ENCODE data around the gene IGFBPL1. TPM values are rescaled to one million over a fixed set of nuclear protein-coding genes. Genes with fewer than 3 reads are reported as not detected.

Gene IGFBPL1
- total RNA-seq, 1 experiment from 2014 or later = 37.9 TPM

DNA sequence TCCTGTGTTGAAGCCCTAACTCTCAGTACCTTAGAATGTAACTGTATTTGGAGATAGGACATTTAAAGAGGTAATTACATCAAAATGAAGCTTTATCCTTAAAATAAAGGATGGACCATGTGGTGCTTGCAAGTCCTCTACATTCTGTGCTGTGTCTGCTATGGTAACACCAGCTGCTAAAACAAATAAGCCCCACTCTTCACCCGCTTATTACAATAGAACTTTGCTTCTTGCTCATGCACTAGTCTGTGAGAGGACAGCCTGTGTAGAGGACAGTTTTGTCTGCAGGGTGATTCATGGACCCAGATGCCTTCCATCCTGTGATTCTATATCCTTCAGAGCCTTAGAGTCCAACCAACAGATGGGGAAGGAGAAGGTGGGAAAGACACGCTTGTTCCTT lies 12.5 kb upstream of the IGFBPL1 start:
- no peaks in the 10 kb centered on the region for H4K20me1 ChIP-seq (ENCODE audit: control insufficient read depth, insufficient read depth, insufficient read length)
- Mint-ChIP-seq H3K4me3 (no peak overlapping the region), H3K27me3 (ENCODE audit: low read depth) (peaks cover 8% of the 10 kb centered on the region), H3K27ac (peak overlapping the region in 1 of 3 experiments; percentile 53; a peak in 1 of 7 replicates), H3K9me3 (no peaks in the 10 kb centered on the region; a peak in 1 of 5 replicates), H3K36me3 (ENCODE audit: insufficient read depth in 1 of 3, low read depth in 3 of 3) (no peaks in the 10 kb centered on the region), H3K4me1 (peaks cover 17 to 22% of the 10 kb centered on the region in 2 experiments)
- no peak overlapping the region for H4K8ac ChIP-seq (replicated peaks; ENCODE audit: insufficient read length, low read depth, low read length)
- no peak overlapping the region for H3K27ac ChIP-seq (ENCODE audit: insufficient read length, low read depth, low read length)
- no peaks in the 10 kb centered on the region for H3K23me2 ChIP-seq (ENCODE audit: insufficient read length, low read depth, low read length, poor library complexity, severe bottlenecking)
- no peak overlapping the region for H3K9ac ChIP-seq (ENCODE audit: extremely low read depth, insufficient read length, low read length)
- no peaks in the 10 kb centered on the region for H3K79me2 ChIP-seq (ENCODE audit: insufficient read depth, low read length)
- H3K79me1 ChIP-seq (ENCODE audit: insufficient read depth, low read depth, low read length, poor library complexity, severe bottlenecking) = no peaks in the 10 kb centered on the region
- no peak overlapping the region for H2BK12ac ChIP-seq (ENCODE audit: insufficient read length, low read depth, low read length)
- H4K5ac ChIP-seq (ENCODE audit: insufficient read length, low read depth, low read length) = no peak overlapping the region
- H3T11ph ChIP-seq (ENCODE audit: low read length) = no peak overlapping the region
- H3K4me2 ChIP-seq (ENCODE audit: insufficient read depth, insufficient read length, low read length) = no peak overlapping the region
- H3K56ac ChIP-seq (ENCODE audit: insufficient read length, low read depth, low read length) = no peak overlapping the region
- H2BK15ac ChIP-seq (ENCODE audit: low read depth, low read length) = no peak overlapping the region
- WGBS (ENCODE audit: extremely low coverage, insufficient read length, low lambda C conversion rate) = no CpG with 5 or more reads among the region's 2 CpGs
- H3K9me3 ChIP-seq (ENCODE audit: control insufficient read depth, low read depth, low read length) = no peaks in the 10 kb centered on the region
- no peak overlapping the region for H3K4ac ChIP-seq (ENCODE audit: low read depth, low read length)
- TF ChIP-seq, protein P1, sequence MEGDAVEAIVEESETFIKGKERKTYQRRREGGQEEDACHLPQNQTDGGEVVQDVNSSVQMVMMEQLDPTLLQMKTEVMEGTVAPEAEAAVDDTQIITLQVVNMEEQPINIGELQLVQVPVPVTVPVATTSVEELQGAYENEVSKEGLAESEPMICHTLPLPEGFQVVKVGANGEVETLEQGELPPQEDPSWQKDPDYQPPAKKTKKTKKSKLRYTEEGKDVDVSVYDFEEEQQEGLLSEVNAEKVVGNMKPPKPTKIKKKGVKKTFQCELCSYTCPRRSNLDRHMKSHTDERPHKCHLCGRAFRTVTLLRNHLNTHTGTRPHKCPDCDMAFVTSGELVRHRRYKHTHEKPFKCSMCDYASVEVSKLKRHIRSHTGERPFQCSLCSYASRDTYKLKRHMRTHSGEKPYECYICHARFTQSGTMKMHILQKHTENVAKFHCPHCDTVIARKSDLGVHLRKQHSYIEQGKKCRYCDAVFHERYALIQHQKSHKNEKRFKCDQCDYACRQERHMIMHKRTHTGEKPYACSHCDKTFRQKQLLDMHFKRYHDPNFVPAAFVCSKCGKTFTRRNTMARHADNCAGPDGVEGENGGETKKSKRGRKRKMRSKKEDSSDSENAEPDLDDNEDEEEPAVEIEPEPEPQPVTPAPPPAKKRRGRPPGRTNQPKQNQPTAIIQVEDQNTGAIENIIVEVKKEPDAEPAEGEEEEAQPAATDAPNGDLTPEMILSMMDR (conservative IDR thresholded peaks at IDR 0.05) = no peak
- H2AK5ac ChIP-seq (ENCODE audit: insufficient read length, low read length) = no peak overlapping the region
- H2BK120ac ChIP-seq (ENCODE audit: low read depth, low read length, poor library complexity, severe bottlenecking) = no peak overlapping the region
- H4K91ac ChIP-seq (ENCODE audit: insufficient read length, low read depth, low read length) = no peak overlapping the region
- no peak overlapping the region for H2BK5ac ChIP-seq (ENCODE audit: insufficient read length, low read length)
- no peak overlapping the region for H2AFZ ChIP-seq (ENCODE audit: low read length)
- no peak overlapping the region for H3K23ac ChIP-seq (ENCODE audit: insufficient read length, low read depth, low read length)
- H3K18ac ChIP-seq (ENCODE audit: insufficient read length, low read depth, low read length) = no peak overlapping the region
- H3K27me3 ChIP-seq (ENCODE audit: insufficient read depth, low read length) = no peaks in the 10 kb centered on the region; the same call in 1 of the 2 replicates
- H3K4me1 ChIP-seq (ENCODE audit: insufficient read depth, low read length) = no peaks in the 10 kb centered on the region
- H2BK20ac ChIP-seq (ENCODE audit: low read depth, low read length, poor library complexity, severe bottlenecking) = no peak overlapping the region
- DNase-seq = no peak
- no peak overlapping the region for H3K14ac ChIP-seq (ENCODE audit: insufficient read depth, low read length)
